GM18526 (cell line): Measurements from ENCODE around the gene B3GAT3.
A peak's percentile ranks its signal among the peaks of the same experiment; 100 is the strongest.

ENCODE experiments used
- POLR2A ChIP-seq: IDR thresholded peaks from 3 replicates; pipeline ENCODE4 v1.6.1; 2011; ENCODE audit not compliant: insufficient read length; ENCODE audit errors: extremely low read depth

Gene B3GAT3

GRCh38 chr11:62575837-62576236 lies 45.9 kb downstream of the B3GAT3 start:
- TF ChIP-seq POLR2A: no peak

GRCh38 chr11:62575156-62575555 lies 46.6 kb downstream of the B3GAT3 start:
- TF ChIP-seq POLR2A: no peak

GRCh38 chr11:62574363-62575071 lies 47.3 kb downstream of the B3GAT3 start:
- no peak for TF ChIP-seq POLR2A

- TF ChIP-seq POLR2A: peak; percentile 82
These were observed 48.0 kb downstream of the B3GAT3 start, which contains the start of gene EEF1G for GRCh38 chr11:62573592-62574362. EEF1G (minus strand) TSS chr11:62573891; CDS start chr11:62573842, 49 bp downstream.

GRCh38 chr11:62573006-62573591 lies 48.7 kb downstream of the B3GAT3 start:
- TF ChIP-seq POLR2A: no peak

- no peak for TF ChIP-seq POLR2A
These were observed 49.4 kb downstream of the B3GAT3 start for GRCh38 chr11:62572431-62572830.

- TF ChIP-seq POLR2A: no peak
These were observed 52.2 kb downstream of the B3GAT3 start for GRCh38 chr11:62569611-62570010.

- TF ChIP-seq POLR2A: no peak
These were observed 54.7 kb downstream of the B3GAT3 start for GRCh38 chr11:62567018-62567633.

GRCh38 chr11:62566247-62566646 lies 55.5 kb downstream of the B3GAT3 start:
- TF ChIP-seq POLR2A: no peak
